ENCODE results near the gene NYNRIN. TPM values are rescaled to one million over a fixed set of nuclear protein-coding genes. Genes with fewer than 3 reads are reported as not detected.

The NYNRIN gene
- total RNA-seq, 1 experiment from 2014 or later: 16.6 TPM

- no peak for TF ChIP-seq IRF2 (CRISPR knock-in tag; IDR thresholded peaks at IDR 0.05; ENCODE audit: borderline replicate concordance, low read depth)
Measured at GRCh38 chr14:24406416-24406815, 7.6 kb downstream of the NYNRIN start (continued).

DNA sequence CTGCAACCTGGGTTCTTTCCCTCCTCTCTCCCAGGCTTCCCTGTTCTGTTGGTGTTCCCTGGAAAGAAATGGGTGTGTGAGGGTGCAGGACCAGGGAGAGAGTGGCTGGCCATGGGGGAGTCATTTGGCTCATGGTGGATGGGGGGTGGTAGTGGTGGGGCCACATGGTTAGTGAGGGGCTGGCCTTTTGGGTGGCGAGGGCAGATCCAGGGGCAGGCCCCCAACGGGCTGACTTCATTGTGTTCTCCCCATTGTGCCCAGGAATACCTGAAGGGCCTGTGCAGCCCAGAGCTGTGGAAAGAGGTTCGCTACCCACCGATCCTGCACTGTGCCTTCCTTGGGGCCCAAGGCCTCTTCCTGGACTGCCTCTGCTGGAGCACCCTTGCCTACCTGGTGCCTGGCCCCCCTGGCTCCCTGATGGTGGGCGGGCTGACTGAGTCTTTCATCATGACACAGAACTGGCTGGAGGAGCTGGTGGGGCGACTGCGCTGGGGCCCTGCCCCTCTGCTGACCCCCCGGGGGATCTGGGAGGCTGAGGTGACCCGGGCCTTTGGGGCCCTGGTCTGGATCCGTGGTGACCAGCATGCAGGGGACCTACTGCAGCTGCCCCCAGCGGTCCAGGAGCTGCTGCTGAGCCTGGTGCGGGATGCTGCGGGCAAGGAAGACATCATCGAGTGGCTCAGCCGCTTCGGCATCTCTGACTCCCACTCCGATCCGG lies 9.0 kb downstream of the NYNRIN start:
- TF ChIP-seq TP53 (CRISPR knock-in tag; IDR thresholded peaks at IDR 0.05) (no peak), SMAD4 (CRISPR knock-in tag; IDR thresholded peaks at IDR 0.05) (no peak), ATF1 (CRISPR knock-in tag; IDR thresholded peaks at IDR 0.05) (no peak), ZNF671 (CRISPR knock-in tag; IDR thresholded peaks at IDR 0.05) (no peak), HMGA2 (CRISPR knock-in tag; IDR thresholded peaks at IDR 0.05) (no peak), ZNF425 (CRISPR knock-in tag; conservative IDR thresholded peaks at IDR 0.05) (no peak), ATF6 (CRISPR knock-in tag; IDR thresholded peaks at IDR 0.05) (no peak), PRRX2 (CRISPR knock-in tag; IDR thresholded peaks at IDR 0.05) (no peak), ZBTB21 (CRISPR knock-in tag; IDR thresholded peaks at IDR 0.05; ENCODE audit: borderline replicate concordance) (no peak), MXD4 (CRISPR knock-in tag; IDR thresholded peaks at IDR 0.05; ENCODE audit: borderline replicate concordance) (no peak), FOXP1 (CRISPR knock-in tag; IDR thresholded peaks at IDR 0.05; ENCODE audit: borderline replicate concordance) (no peak), KAT7 (CRISPR knock-in tag; IDR thresholded peaks at IDR 0.05; ENCODE audit: borderline replicate concordance) (no peak), TEAD4 (CRISPR knock-in tag; IDR thresholded peaks at IDR 0.05) (no peak), NFATC4 (CRISPR knock-in tag; IDR thresholded peaks at IDR 0.05) (no peak), ZSCAN18 (CRISPR knock-in tag; IDR thresholded peaks at IDR 0.05) (no peak)
- TF ChIP-seq, protein P1, sequence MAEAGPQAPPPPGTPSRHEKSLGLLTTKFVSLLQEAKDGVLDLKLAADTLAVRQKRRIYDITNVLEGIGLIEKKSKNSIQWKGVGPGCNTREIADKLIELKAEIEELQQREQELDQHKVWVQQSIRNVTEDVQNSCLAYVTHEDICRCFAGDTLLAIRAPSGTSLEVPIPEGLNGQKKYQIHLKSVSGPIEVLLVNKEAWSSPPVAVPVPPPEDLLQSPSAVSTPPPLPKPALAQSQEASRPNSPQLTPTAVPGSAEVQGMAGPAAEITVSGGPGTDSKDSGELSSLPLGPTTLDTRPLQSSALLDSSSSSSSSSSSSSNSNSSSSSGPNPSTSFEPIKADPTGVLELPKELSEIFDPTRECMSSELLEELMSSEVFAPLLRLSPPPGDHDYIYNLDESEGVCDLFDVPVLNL (CRISPR knock-in tag; IDR thresholded peaks at IDR 0.05; ENCODE audit: borderline replicate concordance, low read depth): no peak
- TF ChIP-seq, protein P2, sequence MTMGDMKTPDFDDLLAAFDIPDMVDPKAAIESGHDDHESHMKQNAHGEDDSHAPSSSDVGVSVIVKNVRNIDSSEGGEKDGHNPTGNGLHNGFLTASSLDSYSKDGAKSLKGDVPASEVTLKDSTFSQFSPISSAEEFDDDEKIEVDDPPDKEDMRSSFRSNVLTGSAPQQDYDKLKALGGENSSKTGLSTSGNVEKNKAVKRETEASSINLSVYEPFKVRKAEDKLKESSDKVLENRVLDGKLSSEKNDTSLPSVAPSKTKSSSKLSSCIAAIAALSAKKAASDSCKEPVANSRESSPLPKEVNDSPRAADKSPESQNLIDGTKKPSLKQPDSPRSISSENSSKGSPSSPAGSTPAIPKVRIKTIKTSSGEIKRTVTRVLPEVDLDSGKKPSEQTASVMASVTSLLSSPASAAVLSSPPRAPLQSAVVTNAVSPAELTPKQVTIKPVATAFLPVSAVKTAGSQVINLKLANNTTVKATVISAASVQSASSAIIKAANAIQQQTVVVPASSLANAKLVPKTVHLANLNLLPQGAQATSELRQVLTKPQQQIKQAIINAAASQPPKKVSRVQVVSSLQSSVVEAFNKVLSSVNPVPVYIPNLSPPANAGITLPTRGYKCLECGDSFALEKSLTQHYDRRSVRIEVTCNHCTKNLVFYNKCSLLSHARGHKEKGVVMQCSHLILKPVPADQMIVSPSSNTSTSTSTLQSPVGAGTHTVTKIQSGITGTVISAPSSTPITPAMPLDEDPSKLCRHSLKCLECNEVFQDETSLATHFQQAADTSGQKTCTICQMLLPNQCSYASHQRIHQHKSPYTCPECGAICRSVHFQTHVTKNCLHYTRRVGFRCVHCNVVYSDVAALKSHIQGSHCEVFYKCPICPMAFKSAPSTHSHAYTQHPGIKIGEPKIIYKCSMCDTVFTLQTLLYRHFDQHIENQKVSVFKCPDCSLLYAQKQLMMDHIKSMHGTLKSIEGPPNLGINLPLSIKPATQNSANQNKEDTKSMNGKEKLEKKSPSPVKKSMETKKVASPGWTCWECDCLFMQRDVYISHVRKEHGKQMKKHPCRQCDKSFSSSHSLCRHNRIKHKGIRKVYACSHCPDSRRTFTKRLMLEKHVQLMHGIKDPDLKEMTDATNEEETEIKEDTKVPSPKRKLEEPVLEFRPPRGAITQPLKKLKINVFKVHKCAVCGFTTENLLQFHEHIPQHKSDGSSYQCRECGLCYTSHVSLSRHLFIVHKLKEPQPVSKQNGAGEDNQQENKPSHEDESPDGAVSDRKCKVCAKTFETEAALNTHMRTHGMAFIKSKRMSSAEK (CRISPR knock-in tag; IDR thresholded peaks at IDR 0.05; ENCODE audit: borderline replicate concordance): no peak
- H3K27ac Mint-ChIP-seq: no peak overlapping the region
- POLR2A ChIA-PET: interaction anchor here (1.3 kb wide), 1 partner anchor 24 kb away, joined by 3 read pairs; no protein-coding TSS in a partner anchor
- DNase-seq (ENCODE audit: low spot score) (no peak), ATAC-seq (no peak)
- no peak overlapping the region for H3K4me3 Mint-ChIP-seq
- H3K4me1 Mint-ChIP-seq: peaks cover 15% of the 10 kb centered on the region
- no peaks in the 10 kb centered on the region for H3K9me3 Mint-ChIP-seq
- CTCF ChIA-PET: interaction anchor here (0.8 to 2.6 kb wide), 9 partner anchors 9 to 75 kb away, joined by 3 to 18 read pairs (median 5); partner anchors contain the start of gene KHNYN
- no peaks in the 10 kb centered on the region for H3K27me3 Mint-ChIP-seq (ENCODE audit: low read depth)
- H3K36me3 Mint-ChIP-seq: no peaks in the 10 kb centered on the region

Measured in WTC11 (cell line).